ENCODE measurements around the gene SP7.

The SP7 gene

GRCh38 chr12:53289891-53290290 lies 46.3 kb downstream of the SP7 start:
- Histone ChIP-seq H3K9ac (ENCODE audit: low read length) (no peak overlapping the region), H3K27me3 (ENCODE audit: control insufficient read depth in 1 of 2, insufficient read depth in 2 of 2, low read length in 2 of 2) (no peaks in the 10 kb centered on the region), H3K9me3 (ENCODE audit: low read length) (no peaks in the 10 kb centered on the region), H3K4me3 (ENCODE audit: low read depth in 1 of 2, low read length in 2 of 2) (no peak overlapping the region), H3K36me3 (ENCODE audit: insufficient read depth, low read length) (no peaks in the 10 kb centered on the region), H3K27ac (ENCODE audit: low read depth, low read length) (no peak overlapping the region), H3K4me1 (ENCODE audit: insufficient read depth, low read length) (peaks cover 6% of the 10 kb centered on the region)

- no peak overlapping the region for H3K27ac ChIP-seq (ENCODE audit: low read depth, low read length)
- H3K4me1 ChIP-seq (ENCODE audit: insufficient read depth, low read length): peaks cover 6% of the 10 kb centered on the region
- no peaks in the 10 kb centered on the region for H3K9me3 ChIP-seq (ENCODE audit: low read length)
Observed at GRCh38 chr12:53288322-53288721, 47.8 kb downstream of the SP7 start.

GRCh38 chr12:53287741-53288216 lies 48.4 kb downstream of the SP7 start:
- no peak overlapping the region for H3K4me3 ChIP-seq (ENCODE audit: low read depth in 1 of 2, low read length in 2 of 2)
- H3K9me3 ChIP-seq (ENCODE audit: low read length): no peaks in the 10 kb centered on the region
- peaks cover 6% of the 10 kb centered on the region for H3K4me1 ChIP-seq (ENCODE audit: insufficient read depth, low read length)
- no peak overlapping the region for H3K27ac ChIP-seq (ENCODE audit: low read depth, low read length)
- H3K27me3 ChIP-seq (ENCODE audit: control insufficient read depth in 1 of 2, insufficient read depth in 2 of 2, low read length in 2 of 2): no peaks in the 10 kb centered on the region
- H3K36me3 ChIP-seq (ENCODE audit: insufficient read depth, low read length): no peaks in the 10 kb centered on the region
- no peak overlapping the region for H3K9ac ChIP-seq (ENCODE audit: low read length)

More at GRCh38 chr12:53288322-53288721, 47.8 kb downstream of the SP7 start:
- Histone ChIP-seq H3K4me3 (ENCODE audit: low read depth in 1 of 2, low read length in 2 of 2) (no peak overlapping the region), H3K27me3 (ENCODE audit: control insufficient read depth in 1 of 2, insufficient read depth in 2 of 2, low read length in 2 of 2) (no peaks in the 10 kb centered on the region), H3K9ac (ENCODE audit: low read length) (no peak overlapping the region), H3K36me3 (ENCODE audit: insufficient read depth, low read length) (no peaks in the 10 kb centered on the region)

- no peaks in the 10 kb centered on the region for H3K9me3 ChIP-seq (ENCODE audit: low read length)
- H3K4me3 ChIP-seq (ENCODE audit: low read depth in 1 of 2, low read length in 2 of 2): no peak overlapping the region
- H3K27ac ChIP-seq (ENCODE audit: low read depth, low read length): no peak overlapping the region
- H3K9ac ChIP-seq (ENCODE audit: low read length): no peak overlapping the region
- H3K4me1 ChIP-seq (ENCODE audit: insufficient read depth, low read length): peaks cover 6% of the 10 kb centered on the region
- no peaks in the 10 kb centered on the region for H3K27me3 ChIP-seq (ENCODE audit: control insufficient read depth in 1 of 2, insufficient read depth in 2 of 2, low read length in 2 of 2)
- no peaks in the 10 kb centered on the region for H3K36me3 ChIP-seq (ENCODE audit: insufficient read depth, low read length)
Observed at GRCh38 chr12:53286448-53286847, 49.7 kb downstream of the SP7 start.

GRCh38 chr12:53279888-53280498 lies 56.2 kb downstream of the SP7 start:
- Histone ChIP-seq H3K36me3 (ENCODE audit: insufficient read depth, low read length) (no peaks in the 10 kb centered on the region), H3K27ac (ENCODE audit: low read depth, low read length) (no peak overlapping the region)

GRCh38 chr12:53279283-53279869 lies 56.8 kb downstream of the SP7 start:
- Histone ChIP-seq H3K4me1 (ENCODE audit: insufficient read depth, low read length) (no peaks in the 10 kb centered on the region), H3K27ac (ENCODE audit: low read depth, low read length) (no peak overlapping the region), H3K27me3 (ENCODE audit: control insufficient read depth in 1 of 2, insufficient read depth in 2 of 2, low read length in 2 of 2) (no peaks in the 10 kb centered on the region), H3K9me3 (ENCODE audit: low read length) (no peaks in the 10 kb centered on the region), H3K36me3 (ENCODE audit: insufficient read depth, low read length) (no peaks in the 10 kb centered on the region), H3K4me3 (ENCODE audit: low read depth in 1 of 2, low read length in 2 of 2) (no peak overlapping the region), H3K9ac (ENCODE audit: low read length) (no peak overlapping the region)

More at GRCh38 chr12:53279888-53280498, 56.2 kb downstream of the SP7 start:
- H3K4me3 ChIP-seq (ENCODE audit: low read depth in 1 of 2, low read length in 2 of 2): no peak overlapping the region
- H3K27me3 ChIP-seq (ENCODE audit: control insufficient read depth in 1 of 2, insufficient read depth in 2 of 2, low read length in 2 of 2): no peaks in the 10 kb centered on the region
- H3K4me1 ChIP-seq (ENCODE audit: insufficient read depth, low read length): no peaks in the 10 kb centered on the region
- no peaks in the 10 kb centered on the region for H3K9me3 ChIP-seq (ENCODE audit: low read length)
- no peak overlapping the region for H3K9ac ChIP-seq (ENCODE audit: low read length)

GRCh38 chr12:53277981-53278380 lies 58.2 kb downstream of the SP7 start:
- no peak overlapping the region for H3K9ac ChIP-seq (ENCODE audit: low read length)
- no peaks in the 10 kb centered on the region for H3K36me3 ChIP-seq (ENCODE audit: insufficient read depth, low read length)
- no peak overlapping the region for H3K27ac ChIP-seq (ENCODE audit: low read depth, low read length)
- no peaks in the 10 kb centered on the region for H3K27me3 ChIP-seq (ENCODE audit: control insufficient read depth in 1 of 2, insufficient read depth in 2 of 2, low read length in 2 of 2)
- H3K4me1 ChIP-seq (ENCODE audit: insufficient read depth, low read length): no peaks in the 10 kb centered on the region
- no peak overlapping the region for H3K4me3 ChIP-seq (ENCODE audit: low read depth in 1 of 2, low read length in 2 of 2)
- no peaks in the 10 kb centered on the region for H3K9me3 ChIP-seq (ENCODE audit: low read length)
